GM12892 (cell line): ENCODE data around the gene C2CD3.

Experiments
- POLR2A ChIP-seq: IDR thresholded peaks from 2 replicates; pipeline ENCODE4 v1.6.1; 2011; ENCODE audit warnings: low read depth, low read length, control low read depth
- POLR2AphosphoS5 ChIP-seq: IDR thresholded peaks from 2 replicates; pipeline ENCODE4 v1.6.1; 2011; ENCODE audit warnings: low read depth, low read length, control low read depth
- TAF1 ChIP-seq: IDR thresholded peaks from 2 replicates; pipeline ENCODE4 v1.6.1; 2011; ENCODE audit warnings: low read depth, mild to moderate bottlenecking, control low read depth, low read length, borderline replicate concordance

DNA sequence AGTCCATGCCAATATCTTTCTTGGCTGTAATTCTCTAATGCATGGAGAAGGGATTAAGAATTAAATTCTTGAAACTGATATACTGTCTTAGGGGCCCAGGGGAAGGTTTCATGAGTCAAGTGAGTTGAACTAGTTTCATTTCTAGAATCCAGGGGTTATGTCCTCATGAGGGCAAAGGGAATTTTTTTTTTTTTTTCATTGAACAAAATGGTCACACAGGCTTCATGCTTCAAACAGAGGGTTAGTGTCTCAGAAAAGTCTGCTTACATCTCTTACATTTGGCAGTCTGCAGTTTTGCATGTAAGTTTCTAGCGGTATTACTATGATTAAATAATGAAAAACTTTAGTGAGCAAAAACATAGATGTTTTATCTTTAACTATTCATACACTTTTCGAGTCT is 33.2 kb upstream of the C2CD3 start:
- TF ChIP-seq POLR2A (no peak), POLR2AphosphoS5 (no peak), TAF1 (no peak)
